ENCODE data around the gene AREL1. TPM values are rescaled to one million over a fixed set of nuclear protein-coding genes. Genes with fewer than 3 reads are reported as not detected.

AREL1 gene
- polyA plus RNA-seq, 1 donor (not counting 4 experiments of a cell fraction or from before 2014, with no cell fraction given), result 31.2 TPM

GRCh38 chr14:74635847-74636246, 77.0 kb downstream of the AREL1 start:
- DNase-seq (ENCODE audit: low read depth, low spot score) (no peak), FAIRE-seq (no peak)
- no peak for TF ChIP-seq EZH2 (IDR thresholded peaks at IDR 0.05; ENCODE audit: low read length)
- TF ChIP-seq, protein P1, sequence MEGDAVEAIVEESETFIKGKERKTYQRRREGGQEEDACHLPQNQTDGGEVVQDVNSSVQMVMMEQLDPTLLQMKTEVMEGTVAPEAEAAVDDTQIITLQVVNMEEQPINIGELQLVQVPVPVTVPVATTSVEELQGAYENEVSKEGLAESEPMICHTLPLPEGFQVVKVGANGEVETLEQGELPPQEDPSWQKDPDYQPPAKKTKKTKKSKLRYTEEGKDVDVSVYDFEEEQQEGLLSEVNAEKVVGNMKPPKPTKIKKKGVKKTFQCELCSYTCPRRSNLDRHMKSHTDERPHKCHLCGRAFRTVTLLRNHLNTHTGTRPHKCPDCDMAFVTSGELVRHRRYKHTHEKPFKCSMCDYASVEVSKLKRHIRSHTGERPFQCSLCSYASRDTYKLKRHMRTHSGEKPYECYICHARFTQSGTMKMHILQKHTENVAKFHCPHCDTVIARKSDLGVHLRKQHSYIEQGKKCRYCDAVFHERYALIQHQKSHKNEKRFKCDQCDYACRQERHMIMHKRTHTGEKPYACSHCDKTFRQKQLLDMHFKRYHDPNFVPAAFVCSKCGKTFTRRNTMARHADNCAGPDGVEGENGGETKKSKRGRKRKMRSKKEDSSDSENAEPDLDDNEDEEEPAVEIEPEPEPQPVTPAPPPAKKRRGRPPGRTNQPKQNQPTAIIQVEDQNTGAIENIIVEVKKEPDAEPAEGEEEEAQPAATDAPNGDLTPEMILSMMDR (optimal IDR thresholded peaks at IDR 0.05 in 1 of 3, IDR thresholded peaks at IDR 0.05 in 1 of 3, conservative IDR thresholded peaks at IDR 0.05 in 1 of 3; ENCODE audit: extremely low read depth in 1 of 3, insufficient read depth in 2 of 3, low read length in 3 of 3), result no peak
- dilution Hi-C loops (cut with MboI; ENCODE audit: extremely low pct_ligation_motif_present, low sequenced_read_pairs), result no loop called here
- Histone ChIP-seq H3K4me2 (ENCODE audit: control insufficient read depth, extremely low read depth, insufficient read depth, low read depth, low read length) (peak overlapping the region; percentile 45), H2AFZ (ENCODE audit: control insufficient read depth, low read length) (peak overlapping the region; percentile 4), H3K79me2 (ENCODE audit: control insufficient read depth, insufficient read depth, low read length) (no peaks in the 10 kb centered on the region), H3K4me1 (ENCODE audit: control insufficient read depth, extremely low read depth, insufficient read depth, low read length) (peaks cover 15% of the 10 kb centered on the region), H3K27ac (ENCODE audit: control insufficient read depth, insufficient read depth, low read length) (no peak overlapping the region), H3K9ac (ENCODE audit: control insufficient read depth, extremely low read depth, insufficient read depth, low read length) (no peak overlapping the region), H3K27me3 (ENCODE audit: control insufficient read depth, extremely low read depth, insufficient read depth, low read length) (no peaks in the 10 kb centered on the region), H3K4me3 (ENCODE audit: control insufficient read depth in 2 of 3, extremely low read depth in 1 of 3, insufficient read depth in 2 of 3, low read depth in 1 of 3, low read length in 3 of 3) (no peak overlapping the region), H3K36me3 (ENCODE audit: control insufficient read depth in 2 of 2, extremely low read depth in 1 of 2, insufficient read depth in 2 of 2, low read length in 2 of 2) (no peaks in the 10 kb centered on the region), H3K9me3 (ENCODE audit: control insufficient read depth, low read depth, low read length) (no peaks in the 10 kb centered on the region), H3K9me1 (ENCODE audit: control insufficient read depth, extremely low read depth, insufficient read depth, low read length) (no peaks in the 10 kb centered on the region), H4K20me1 (ENCODE audit: control insufficient read depth, extremely low read depth, insufficient read depth, low read length) (no peaks in the 10 kb centered on the region)

GRCh38 chr14:74634964-74635363, 77.9 kb downstream of the AREL1 start:
- H2AFZ ChIP-seq (ENCODE audit: control insufficient read depth, low read length), result no peak overlapping the region
- no peak overlapping the region for H3K9ac ChIP-seq (ENCODE audit: control insufficient read depth, extremely low read depth, insufficient read depth, low read length)
- no peaks in the 10 kb centered on the region for H3K27me3 ChIP-seq (ENCODE audit: control insufficient read depth, extremely low read depth, insufficient read depth, low read length)
- no peak overlapping the region for H3K4me2 ChIP-seq (ENCODE audit: control insufficient read depth, extremely low read depth, insufficient read depth, low read depth, low read length)
- H3K79me2 ChIP-seq (ENCODE audit: control insufficient read depth, insufficient read depth, low read length), result no peaks in the 10 kb centered on the region
- no peak overlapping the region for H3K27ac ChIP-seq (ENCODE audit: control insufficient read depth, insufficient read depth, low read length)
- DNase-seq (ENCODE audit: low read depth, low spot score) (no peak), FAIRE-seq (no peak)
- H3K4me1 ChIP-seq (ENCODE audit: control insufficient read depth, extremely low read depth, insufficient read depth, low read length), result peaks cover 15% of the 10 kb centered on the region
- no peaks in the 10 kb centered on the region for H3K36me3 ChIP-seq (ENCODE audit: control insufficient read depth in 2 of 2, extremely low read depth in 1 of 2, insufficient read depth in 2 of 2, low read length in 2 of 2)
- H3K9me3 ChIP-seq (ENCODE audit: control insufficient read depth, low read depth, low read length), result no peaks in the 10 kb centered on the region
- TF ChIP-seq EZH2 (IDR thresholded peaks at IDR 0.05; ENCODE audit: low read length), result no peak
- TF ChIP-seq, protein P1 (optimal IDR thresholded peaks at IDR 0.05 in 1 of 3, IDR thresholded peaks at IDR 0.05 in 1 of 3, conservative IDR thresholded peaks at IDR 0.05 in 1 of 3; ENCODE audit: extremely low read depth in 1 of 3, insufficient read depth in 2 of 3, low read length in 3 of 3), result no peak
- H3K4me3 ChIP-seq (ENCODE audit: control insufficient read depth in 2 of 3, extremely low read depth in 1 of 3, insufficient read depth in 2 of 3, low read depth in 1 of 3, low read length in 3 of 3), result no peak overlapping the region
- no peaks in the 10 kb centered on the region for H4K20me1 ChIP-seq (ENCODE audit: control insufficient read depth, extremely low read depth, insufficient read depth, low read length)
- dilution Hi-C loops (cut with MboI; ENCODE audit: extremely low pct_ligation_motif_present, low sequenced_read_pairs), result no loop called here
- no peaks in the 10 kb centered on the region for H3K9me1 ChIP-seq (ENCODE audit: control insufficient read depth, extremely low read depth, insufficient read depth, low read length)

Data from keratinocyte (primary cell).